ENCODE data around the gene YIF1B. TPM values are rescaled to one million over a fixed set of nuclear protein-coding genes. Genes with fewer than 3 reads are reported as not detected.

The YIF1B gene, protein sequence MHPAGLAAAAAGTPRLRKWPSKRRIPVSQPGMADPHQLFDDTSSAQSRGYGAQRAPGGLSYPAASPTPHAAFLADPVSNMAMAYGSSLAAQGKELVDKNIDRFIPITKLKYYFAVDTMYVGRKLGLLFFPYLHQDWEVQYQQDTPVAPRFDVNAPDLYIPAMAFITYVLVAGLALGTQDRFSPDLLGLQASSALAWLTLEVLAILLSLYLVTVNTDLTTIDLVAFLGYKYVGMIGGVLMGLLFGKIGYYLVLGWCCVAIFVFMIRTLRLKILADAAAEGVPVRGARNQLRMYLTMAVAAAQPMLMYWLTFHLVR
- 40.4 TPM for total RNA-seq

DNA sequence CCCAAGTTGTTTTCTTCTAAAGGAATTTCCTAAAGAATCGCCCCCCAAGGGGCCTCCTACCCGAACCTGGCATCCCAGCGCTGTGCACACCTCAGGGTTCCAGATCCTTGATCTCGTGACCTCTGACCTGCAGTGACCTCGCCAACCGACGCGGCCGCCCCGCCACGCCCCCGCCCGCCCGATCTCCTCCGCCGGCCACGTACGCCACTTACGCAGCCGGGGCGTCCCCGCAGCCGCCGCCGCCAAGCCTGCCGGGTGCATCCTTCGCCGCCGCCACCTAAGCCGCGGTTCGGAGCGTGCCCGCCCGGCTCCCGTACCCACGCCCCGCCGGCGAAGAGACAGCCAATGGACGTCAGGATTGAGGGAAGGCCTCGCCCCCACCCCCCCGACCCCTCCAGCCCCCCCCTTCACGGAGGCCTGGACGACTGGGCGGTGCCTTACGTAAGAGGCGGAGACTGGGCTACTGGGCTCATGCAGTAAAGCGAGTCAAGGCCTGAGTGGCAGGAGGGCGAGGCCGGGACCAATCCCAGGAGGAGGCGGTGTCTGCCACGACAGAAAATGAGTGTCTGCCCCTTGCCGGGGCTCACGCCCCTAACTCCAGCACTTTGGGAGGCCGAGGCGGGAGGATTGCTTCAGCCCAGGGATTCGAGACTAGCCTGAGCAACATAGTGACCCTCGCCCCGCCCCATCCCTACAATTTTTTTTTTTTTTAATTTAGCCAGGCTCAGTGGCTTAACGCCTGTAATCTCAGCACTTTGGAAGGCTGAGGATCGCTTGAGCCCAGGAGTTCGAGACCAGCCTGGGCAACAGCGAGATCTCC, at the start of gene YIF1B:
Gene YIF1B, minus strand, starts transcription at position 291 of the 820 bp plus-strand sequence. Its CDS starts 30 bp downstream, at position 261.

DNA sequence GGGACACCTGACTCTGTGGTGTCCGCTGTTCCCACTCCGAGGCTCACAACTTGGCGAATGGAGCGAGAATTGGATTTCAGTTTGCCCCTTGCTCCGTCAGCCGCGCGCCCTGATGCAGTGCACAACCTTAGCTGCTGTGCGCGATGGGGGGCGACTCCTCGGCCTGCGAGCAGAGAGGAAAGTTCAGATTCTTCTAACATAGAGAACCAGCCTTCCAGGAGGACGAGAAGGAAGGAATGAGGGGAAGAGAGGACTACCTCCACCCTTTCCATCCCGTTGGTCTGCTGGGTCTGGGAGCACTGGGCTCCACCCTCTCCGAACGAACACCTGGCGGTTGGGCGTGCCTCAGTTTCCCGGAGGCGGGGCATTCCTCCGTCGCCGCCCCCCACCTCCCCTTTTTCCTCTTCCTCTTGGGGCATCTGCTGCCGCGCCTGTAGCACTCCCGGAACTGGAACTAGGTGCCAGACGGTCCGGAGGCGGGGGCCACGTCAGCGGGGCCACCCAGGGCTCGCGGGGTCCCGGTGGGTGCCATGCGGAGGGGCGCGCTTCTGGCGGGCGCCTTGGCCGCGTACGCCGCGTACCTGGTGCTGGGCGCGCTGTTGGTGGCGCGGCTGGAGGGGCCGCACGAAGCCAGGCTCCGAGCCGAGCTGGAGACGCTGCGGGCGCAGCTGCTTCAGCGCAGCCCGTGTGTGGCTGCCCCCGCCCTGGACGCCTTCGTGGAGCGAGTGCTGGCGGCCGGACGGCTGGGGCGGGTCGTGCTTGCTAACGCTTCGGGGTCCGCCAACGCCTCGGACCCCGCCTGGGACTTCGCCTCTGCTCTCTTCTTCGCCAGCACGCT, 3.9 kb upstream of the YIF1B start, which contains the start of gene KCNK6:
Gene KCNK6, plus strand, starts transcription at position 425 of the 838 bp plus-strand sequence. Its CDS starts 106 bp downstream, at position 531.

DNA sequence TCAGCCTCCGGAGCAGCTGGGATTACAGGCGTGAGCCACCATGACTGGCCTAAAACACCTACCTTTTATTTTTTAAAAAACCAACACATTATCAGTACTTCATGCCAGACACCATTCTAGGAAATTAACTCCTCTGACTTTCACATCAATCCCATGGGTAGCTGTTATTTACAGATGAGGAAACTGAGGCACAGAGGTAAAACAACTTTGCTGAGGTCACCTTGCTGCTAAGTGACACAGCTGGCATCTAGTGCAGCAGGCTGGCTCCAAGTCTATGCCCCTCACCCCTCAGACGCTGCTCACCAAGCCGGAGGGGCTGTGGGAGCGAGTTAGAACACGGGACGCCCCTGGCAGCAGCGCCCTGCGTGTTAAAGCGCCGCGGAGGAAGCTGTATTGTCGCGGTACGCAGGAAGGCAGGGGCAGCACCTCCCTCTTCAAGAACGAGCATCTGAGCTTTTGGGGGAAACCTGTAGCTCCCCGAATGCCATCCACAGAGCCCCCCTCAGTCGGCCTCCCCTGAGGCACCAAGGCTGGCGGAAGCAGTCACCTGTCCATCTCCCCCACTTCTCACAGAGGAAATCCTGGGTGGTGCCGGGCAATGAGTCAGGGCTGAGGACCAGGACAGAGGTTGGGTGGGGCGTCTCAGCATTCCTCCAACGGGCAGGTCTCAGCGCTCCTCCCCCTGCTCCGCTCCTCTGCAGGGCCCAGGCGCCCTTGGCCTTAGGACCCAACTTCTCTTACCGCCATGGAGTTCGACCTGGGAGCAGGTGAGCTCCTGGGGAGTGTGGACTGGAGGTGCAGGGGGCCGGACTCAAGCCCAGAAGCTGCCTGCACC, 12.0 kb downstream of the YIF1B start, which contains the start of gene C19orf33:
Gene C19orf33, plus strand, starts transcription at position 735 of the 835 bp plus-strand sequence. Its CDS starts 11 bp downstream, at position 746.

DNA sequence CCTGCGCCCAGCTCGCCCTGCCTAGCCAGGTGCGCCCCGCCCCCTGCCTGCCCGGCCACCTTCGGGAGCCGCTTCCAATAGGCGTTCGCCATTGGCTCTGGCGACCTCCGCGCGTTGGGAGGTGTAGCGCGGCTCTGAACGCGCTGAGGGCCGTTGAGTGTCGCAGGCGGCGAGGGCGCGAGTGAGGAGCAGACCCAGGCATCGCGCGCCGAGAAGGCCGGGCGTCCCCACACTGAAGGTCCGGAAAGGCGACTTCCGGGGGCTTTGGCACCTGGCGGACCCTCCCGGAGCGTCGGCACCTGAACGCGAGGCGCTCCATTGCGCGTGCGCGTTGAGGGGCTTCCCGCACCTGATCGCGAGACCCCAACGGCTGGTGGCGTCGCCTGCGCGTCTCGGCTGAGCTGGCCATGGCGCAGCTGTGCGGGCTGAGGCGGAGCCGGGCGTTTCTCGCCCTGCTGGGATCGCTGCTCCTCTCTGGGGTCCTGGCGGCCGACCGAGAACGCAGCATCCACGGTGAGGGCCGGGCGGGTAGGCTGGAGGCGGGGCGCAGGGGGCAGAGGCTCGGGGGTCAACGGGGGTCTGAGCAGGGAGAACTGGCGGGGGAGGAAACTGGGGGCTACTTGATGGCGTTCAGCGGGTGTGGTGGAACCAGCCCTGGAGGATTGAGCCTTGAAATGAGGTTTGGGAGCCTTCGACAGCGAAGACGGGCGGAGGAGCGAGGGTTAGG, 51.1 kb downstream of the YIF1B start, which contains the start of gene SPINT2:
Gene SPINT2, plus strand, starts transcription at position 88 of the 727 bp plus-strand sequence. Its CDS starts 320 bp downstream, at position 408.

Small RNA genes lying within 50 kb of the gene (small RNA-seq; reads per million reads assigned to genes)
- not detected for gene RF00019

Other genes starting within 250 kb of the YIF1B start
- gene DPF1, start 91.7 kb downstream of the YIF1B start, total RNA-seq, result 43.8 TPM
- gene PPP1R14A, start 59.6 kb downstream of the YIF1B start, total RNA-seq, result not detected
- gene SPINT2, start 51.4 kb downstream of the YIF1B start, total RNA-seq, result 183 TPM
- not detected for gene C19orf33, start 11.7 kb downstream of the YIF1B start, total RNA-seq
- gene KCNK6, start 3.9 kb upstream of the YIF1B start, total RNA-seq, result 0.23 TPM
- gene CATSPERG, start 19.9 kb upstream of the YIF1B start, total RNA-seq, result 9.5 TPM
- 151 TPM for gene PSMD8, start 58.6 kb upstream of the YIF1B start, total RNA-seq
- 1.2 TPM for gene GGN, start 72.1 kb upstream of the YIF1B start, total RNA-seq
- 2.5 TPM for gene SPRED3, start 72.8 kb upstream of the YIF1B start, total RNA-seq
- 19.1 TPM for gene FAM98C, start 87.1 kb upstream of the YIF1B start, total RNA-seq
- gene RASGRP4, start 110.3 kb upstream of the YIF1B start, total RNA-seq, result 0.23 TPM
- 4.6 TPM for gene RYR1, start 117.7 kb upstream of the YIF1B start, total RNA-seq